Measurements from ENCODE around the gene SYNE1. TPM values are rescaled to one million over a fixed set of nuclear protein-coding genes. Genes with fewer than 3 reads are reported as not detected.

SYNE1 gene
- total RNA-seq, 1 experiment from 2014 or later, result 3.0 TPM

GRCh38 chr6:152378169-152378568 lies 259.0 kb downstream of the SYNE1 start:
- no peak overlapping the region for H2AFZ ChIP-seq (ENCODE audit: low read length)
- no peak overlapping the region for H4K8ac ChIP-seq (replicated peaks; ENCODE audit: insufficient read length, low read depth, low read length)
- no peak overlapping the region for H2BK15ac ChIP-seq (ENCODE audit: low read depth, low read length)
- H3K4me1 Mint-ChIP-seq, result peaks cover 5 to 10% of the 10 kb centered on the region in 2 experiments
- no peaks in the 10 kb centered on the region for H3K27me3 Mint-ChIP-seq (ENCODE audit: low read depth)
- DNase-seq, result no peak
- H3K4me2 ChIP-seq (ENCODE audit: insufficient read depth, insufficient read length, low read length), result no peak overlapping the region
- H3K4me1 ChIP-seq (ENCODE audit: insufficient read depth, low read length), result no peaks in the 10 kb centered on the region; the same call in 1 of the 2 replicates
- no peak overlapping the region for H4K91ac ChIP-seq (ENCODE audit: insufficient read length, low read depth, low read length)
- no peaks in the 10 kb centered on the region for H3K36me3 Mint-ChIP-seq (ENCODE audit: insufficient read depth in 1 of 3, low read depth in 3 of 3)
- H3K4me3 Mint-ChIP-seq, result no peak overlapping the region
- no peak overlapping the region for H2BK120ac ChIP-seq (ENCODE audit: low read depth, low read length, poor library complexity, severe bottlenecking)
- no peak overlapping the region for H3K27ac ChIP-seq (ENCODE audit: insufficient read length, low read depth, low read length)
- no peaks in the 10 kb centered on the region for H3K79me1 ChIP-seq (ENCODE audit: insufficient read depth, low read depth, low read length, poor library complexity, severe bottlenecking)
- H2BK20ac ChIP-seq (ENCODE audit: low read depth, low read length, poor library complexity, severe bottlenecking), result no peak overlapping the region
- H4K20me1 ChIP-seq (ENCODE audit: control insufficient read depth, insufficient read depth, insufficient read length), result no peaks in the 10 kb centered on the region
- no peaks in the 10 kb centered on the region for H3K9me3 ChIP-seq (ENCODE audit: control insufficient read depth, low read depth, low read length)
- no CpG with 5 or more reads among the region's 4 CpGs for WGBS (ENCODE audit: extremely low coverage, insufficient read length, low lambda C conversion rate)
- no peaks in the 10 kb centered on the region for H3K79me2 ChIP-seq (ENCODE audit: insufficient read depth, low read length)
- no peak overlapping the region for H3K9ac ChIP-seq (ENCODE audit: extremely low read depth, insufficient read length, low read length)
- H3T11ph ChIP-seq (ENCODE audit: low read length), result no peak overlapping the region
- H3K27me3 ChIP-seq (ENCODE audit: insufficient read depth, low read length), result no peaks in the 10 kb centered on the region
- no peaks in the 10 kb centered on the region for H3K23me2 ChIP-seq (ENCODE audit: insufficient read length, low read depth, low read length, poor library complexity, severe bottlenecking)
- no peak overlapping the region for H3K4ac ChIP-seq (ENCODE audit: low read depth, low read length)
- no peak overlapping the region for H3K18ac ChIP-seq (ENCODE audit: insufficient read length, low read depth, low read length)
- H3K27ac Mint-ChIP-seq, result no peak overlapping the region
- no peak overlapping the region for H3K14ac ChIP-seq (ENCODE audit: insufficient read depth, low read length)
- TF ChIP-seq CTCF (conservative IDR thresholded peaks at IDR 0.05), result no peak
- H3K9me3 Mint-ChIP-seq, result no peaks in the 10 kb centered on the region
- no peak overlapping the region for H3K56ac ChIP-seq (ENCODE audit: insufficient read length, low read depth, low read length)
- no peak overlapping the region for H2AK5ac ChIP-seq (ENCODE audit: insufficient read length, low read length)
- no peak overlapping the region for H2BK5ac ChIP-seq (ENCODE audit: insufficient read length, low read length)
- no peak overlapping the region for H3K23ac ChIP-seq (ENCODE audit: insufficient read length, low read depth, low read length)
- H2BK12ac ChIP-seq (ENCODE audit: insufficient read length, low read depth, low read length), result no peak overlapping the region
- no peak overlapping the region for H4K5ac ChIP-seq (ENCODE audit: insufficient read length, low read depth, low read length)
